Smooth muscle cell (in vitro differentiated cells): ENCODE results near the gene SZT2. TPM values are rescaled to one million over a fixed set of nuclear protein-coding genes. Genes with fewer than 3 reads are reported as not detected.
"Not testable (repeated sequence)": the region's sequence is repeated elsewhere in the genome, so short reads cannot be mapped to it uniquely, and the experiment has no call there.

Experiments
- DNase-seq: peaks from one replicate; lab custom pipeline; 2025; ENCODE audit not compliant: unreplicated experiment; lab: John Stamatoyannopoulos, UW
- H2AFZ ChIP-seq: fragments of 200-600 bp; sonication (generic); 2 replicates; pipeline ENCODE4 v1.6.0; 2016; ENCODE audit warnings: antibody characterized with exemption, low read depth, mild to moderate bottlenecking
- H3F3A ChIP-seq: fragments of 200-600 bp; sonication (generic); 2 replicates; pipeline ENCODE4 v1.6.0; 2017; ENCODE audit warnings: antibody characterized with exemption, low read depth
- H3K27ac ChIP-seq: fragments of 200-600 bp; sonication (generic); 2 replicates; pipeline ENCODE4 v1.5.1; 2016; ENCODE audit warnings: low read depth, mild to moderate bottlenecking
- H3K27me3 ChIP-seq: fragments of 200-600 bp; sonication (generic); 2 replicates; pipeline ENCODE4 v1.6.1; 2016; ENCODE audit warnings: low read depth, mild to moderate bottlenecking
- H3K36me3 ChIP-seq: fragments of 200-600 bp; sonication (generic); 2 replicates; pipeline ENCODE4 v1.5.1; 2016; ENCODE audit warnings: low read depth
- H3K4me1 ChIP-seq: fragments of 200-600 bp; sonication (generic); 2 replicates; pipeline ENCODE4 v1.5.1; 2016; ENCODE audit warnings: low read depth
- H3K4me2 ChIP-seq: fragments of 200-600 bp; sonication (generic); 2 replicates; pipeline ENCODE4 v1.6.0; 2016; ENCODE audit warnings: mild to moderate bottlenecking
- H3K4me3 ChIP-seq: fragments of 200-600 bp; sonication (generic); 2 replicates; pipeline ENCODE4 v1.5.1; 2016; ENCODE audit warnings: mild to moderate bottlenecking
- H3K79me2 ChIP-seq: fragments of 200-600 bp; sonication (generic); 2 replicates; pipeline ENCODE4 v1.6.0; 2016; ENCODE audit warnings: low read depth, mild to moderate bottlenecking
- H3K9ac ChIP-seq: fragments of 200-600 bp; sonication (generic); 2 replicates; pipeline ENCODE4 v1.6.0; 2016; ENCODE audit warnings: low read depth
- H3K9me3 ChIP-seq: fragments of 200-600 bp; sonication (generic); replicated peaks from 2 replicates; pipeline ENCODE4 v1.5.1; 2016; ENCODE audit warnings: low read depth
- H4K20me1 ChIP-seq: fragments of 200-600 bp; sonication (generic); 2 replicates; pipeline ENCODE4 v1.6.0; 2016; ENCODE audit warnings: low read depth
- WGBS: methylation state at CpG from one replicate; pipeline ENCODE4 v1.1.7; 2016; ENCODE audit warnings: low lambda C conversion rate; 5-methylcytosine and 5-hydroxymethylcytosine counted together
- polyA plus RNA-seq: library from polyadenylated mRNA; unstranded; fragments of >200 nt; fragmentation: Nextera tagmentation; extraction: Ambion mirVana; gene quantifications from 2 replicates; pipeline ENCODE4 v1.2.1, GENCODE V29; 2016
- total RNA-seq: library from RNA; depleted of rRNA; stranded (reverse); fragments of >200 nt; gene quantifications from 2 replicates; pipeline ENCODE4 v1.2.3, GENCODE V29; 2014
- TF ChIP-seq, protein P1 (sequence below): fragments of 200-600 bp; sonication (generic); IDR thresholded peaks from 2 replicates; pipeline ENCODE4 v1.5.1; 2017; ENCODE audit warnings: borderline replicate concordance, mild to moderate bottlenecking, antibody characterized with exemption; ENCODE audit not compliant: insufficient read depth, poor library complexity, severe bottlenecking

The SZT2 gene
- total and polyA plus RNA-seq, 2 experiments from 2014 or later = 9.0 to 20.8 TPM

DNA sequence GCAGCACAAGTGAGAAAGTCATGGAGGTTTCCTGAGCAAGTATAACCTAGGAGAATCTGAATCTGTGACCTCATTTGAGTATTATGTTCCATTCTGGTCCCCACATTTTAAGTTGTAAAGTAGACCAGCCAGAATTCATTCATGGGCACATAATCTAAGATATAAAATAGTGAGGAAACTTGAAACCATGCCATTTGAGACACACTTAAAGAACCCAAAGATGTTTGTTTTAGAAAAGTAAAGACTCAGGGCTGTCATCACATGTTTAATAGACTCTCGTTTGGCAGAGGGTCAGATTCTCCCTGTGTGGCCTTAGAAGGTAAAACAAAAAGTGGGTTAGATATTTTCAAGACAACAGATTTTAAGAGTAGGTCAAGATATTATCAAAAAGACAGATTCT, 6.4 kb downstream of the SZT2 start:
- H3K9me3 ChIP-seq = no peaks in the 10 kb centered on the region
- no peak overlapping the region for H3K9ac ChIP-seq
- no peak for DNase-seq
- H2AFZ ChIP-seq = no peak overlapping the region
- 86% methylated on average over 1 of the region's 1 CpG for WGBS
- H3K4me3 ChIP-seq = no peak overlapping the region
- H4K20me1 ChIP-seq = peaks cover 58% of the 10 kb centered on the region
- no peaks in the 10 kb centered on the region for H3K27me3 ChIP-seq
- H3K4me1 ChIP-seq = no peaks in the 10 kb centered on the region
- H3F3A ChIP-seq = no peaks in the 10 kb centered on the region
- H3K36me3 ChIP-seq = peaks cover 3% of the 10 kb centered on the region
- no peak overlapping the region for H3K27ac ChIP-seq
- TF ChIP-seq, protein P1, sequence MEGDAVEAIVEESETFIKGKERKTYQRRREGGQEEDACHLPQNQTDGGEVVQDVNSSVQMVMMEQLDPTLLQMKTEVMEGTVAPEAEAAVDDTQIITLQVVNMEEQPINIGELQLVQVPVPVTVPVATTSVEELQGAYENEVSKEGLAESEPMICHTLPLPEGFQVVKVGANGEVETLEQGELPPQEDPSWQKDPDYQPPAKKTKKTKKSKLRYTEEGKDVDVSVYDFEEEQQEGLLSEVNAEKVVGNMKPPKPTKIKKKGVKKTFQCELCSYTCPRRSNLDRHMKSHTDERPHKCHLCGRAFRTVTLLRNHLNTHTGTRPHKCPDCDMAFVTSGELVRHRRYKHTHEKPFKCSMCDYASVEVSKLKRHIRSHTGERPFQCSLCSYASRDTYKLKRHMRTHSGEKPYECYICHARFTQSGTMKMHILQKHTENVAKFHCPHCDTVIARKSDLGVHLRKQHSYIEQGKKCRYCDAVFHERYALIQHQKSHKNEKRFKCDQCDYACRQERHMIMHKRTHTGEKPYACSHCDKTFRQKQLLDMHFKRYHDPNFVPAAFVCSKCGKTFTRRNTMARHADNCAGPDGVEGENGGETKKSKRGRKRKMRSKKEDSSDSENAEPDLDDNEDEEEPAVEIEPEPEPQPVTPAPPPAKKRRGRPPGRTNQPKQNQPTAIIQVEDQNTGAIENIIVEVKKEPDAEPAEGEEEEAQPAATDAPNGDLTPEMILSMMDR = no peak
- H3K4me2 ChIP-seq = no peak overlapping the region
- H3K79me2 ChIP-seq = peaks cover 67% of the 10 kb centered on the region

DNA sequence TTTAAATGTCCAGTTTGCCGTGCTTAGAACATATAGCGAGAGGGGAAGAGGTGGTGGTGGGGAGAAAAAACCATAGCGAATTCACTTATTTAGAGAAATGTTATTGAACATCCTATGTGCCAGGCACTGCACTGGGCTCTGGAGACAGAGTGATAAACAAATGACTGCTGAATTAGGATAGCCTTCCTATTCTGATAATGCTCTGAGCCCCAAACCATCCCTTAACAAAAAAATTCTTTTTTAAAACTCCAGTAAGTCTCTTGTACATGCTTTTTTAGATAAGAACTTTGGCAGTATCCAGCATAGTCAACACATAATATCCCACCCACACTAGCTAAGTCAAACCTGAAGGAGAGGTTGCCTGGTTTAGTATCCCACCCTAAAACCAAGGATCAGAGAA, 8.5 kb downstream of the SZT2 start:
- Histone ChIP-seq H4K20me1 (peaks cover 78% of the 10 kb centered on the region), H3K4me1 (no peaks in the 10 kb centered on the region), H3K79me2 (peaks cover 52% of the 10 kb centered on the region), H2AFZ (no peak overlapping the region), H3K4me3 (no peak overlapping the region), H3K9ac (no peak overlapping the region), H3K27me3 (no peaks in the 10 kb centered on the region), H3K36me3 (peaks cover 3% of the 10 kb centered on the region), H3K9me3 (no peaks in the 10 kb centered on the region), H3K27ac (no peak overlapping the region), H3K4me2 (no peak overlapping the region), H3F3A (no peaks in the 10 kb centered on the region)
- TF ChIP-seq, protein P1 = no peak
- DNase-seq = no peak
- WGBS = 97% methylated on average over 3 of the region's 3 CpGs

DNA sequence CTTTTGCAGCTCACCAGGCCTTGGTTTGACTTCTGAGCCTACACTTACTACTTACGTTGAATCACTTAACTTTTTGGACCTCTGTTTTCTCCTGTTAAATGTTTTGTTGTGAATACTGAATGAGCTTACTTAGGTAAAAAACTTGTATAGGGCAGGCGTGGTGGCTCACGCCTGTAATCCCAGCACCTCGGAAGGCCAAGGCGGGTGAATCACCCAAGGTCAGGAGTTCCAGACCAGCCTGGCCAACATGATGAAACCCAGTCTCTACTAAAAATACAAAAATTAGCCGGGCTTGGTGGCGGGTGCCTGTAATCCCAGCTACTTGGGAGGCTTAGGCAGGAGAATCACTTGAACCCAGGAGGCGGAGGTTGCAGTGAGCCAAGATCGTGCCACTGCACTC, 10.7 kb downstream of the SZT2 start:
- Histone ChIP-seq H3K79me2 (peaks cover 30% of the 10 kb centered on the region), H4K20me1 (peaks cover 91% of the 10 kb centered on the region)
- H2AFZ ChIP-seq = not testable (repeated sequence)

DNA sequence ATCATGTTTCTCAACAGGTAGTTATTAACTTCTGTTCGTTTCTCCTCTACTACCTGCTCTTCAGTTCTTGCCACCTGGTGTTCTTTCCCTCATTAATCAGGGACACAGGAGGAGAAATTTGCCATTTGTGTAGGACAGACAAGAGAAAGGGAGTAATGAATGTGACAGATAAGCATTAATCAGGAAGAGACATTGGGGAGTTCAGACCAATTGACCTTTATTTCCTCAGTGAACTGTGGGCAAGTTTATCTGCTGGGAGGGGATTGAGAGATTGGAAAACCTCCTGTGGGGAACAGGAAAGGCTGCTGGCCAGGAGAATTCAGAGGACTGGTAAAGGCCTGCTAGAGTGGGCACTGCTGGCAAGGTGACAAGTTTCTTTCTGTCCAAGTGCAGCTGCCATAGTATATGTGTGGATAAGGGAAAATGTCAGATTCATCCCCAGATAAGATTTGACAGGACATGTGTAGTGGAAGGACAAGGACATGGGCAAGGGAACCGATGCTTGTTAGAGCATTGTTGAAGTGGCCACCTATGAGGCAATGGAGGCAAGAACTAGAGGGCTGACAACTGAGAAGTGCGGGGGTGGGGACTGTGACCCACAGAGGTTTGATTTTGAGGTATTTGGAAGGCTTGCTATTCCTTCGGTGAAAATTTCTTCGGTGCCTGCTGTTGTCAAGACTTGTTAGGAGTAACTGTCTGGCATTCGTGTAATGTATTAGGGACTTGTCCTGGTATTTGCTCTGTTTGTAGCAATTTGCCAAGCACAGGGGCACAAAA, 12.6 kb downstream of the SZT2 start:
- H3K79me2 ChIP-seq = peaks cover 19% of the 10 kb centered on the region
- TF ChIP-seq, protein P1 = no peak
- 98% methylated on average over 6 of the region's 6 CpGs for WGBS

More for the DNA sequence above, 10.7 kb downstream of the SZT2 start:
- H3K4me1 ChIP-seq, H3K9me3 ChIP-seq, H3K9ac ChIP-seq, H3K4me2 ChIP-seq, H3K36me3 ChIP-seq, H3K27ac ChIP-seq, H3K27me3 ChIP-seq, H3F3A ChIP-seq, DNase-seq, H3K4me3 ChIP-seq: not testable (repeated sequence)
- 97% methylated on average over 9 of the region's 9 CpGs for WGBS

More for the DNA sequence above, 12.6 kb downstream of the SZT2 start:
- no peaks in the 10 kb centered on the region for H3F3A ChIP-seq
- no peak overlapping the region for H3K9ac ChIP-seq
- H2AFZ ChIP-seq = no peak overlapping the region
- DNase-seq = no peak
- H3K9me3 ChIP-seq = no peaks in the 10 kb centered on the region
- H3K4me3 ChIP-seq = no peak overlapping the region
- peaks cover 4% of the 10 kb centered on the region for H3K36me3 ChIP-seq
- no peaks in the 10 kb centered on the region for H3K4me1 ChIP-seq
- no peaks in the 10 kb centered on the region for H3K27me3 ChIP-seq
- H3K27ac ChIP-seq = no peak overlapping the region
- H4K20me1 ChIP-seq = peaks cover 85% of the 10 kb centered on the region
- no peak overlapping the region for H3K4me2 ChIP-seq
